GM12878 (cell line): Measurements from ENCODE around the gene ARID3B. TPM values are rescaled to one million over a fixed set of nuclear protein-coding genes. Genes with fewer than 3 reads are reported as not detected.

Source experiments
- BRCA1 ChIP-seq: IDR thresholded peaks from 2 replicates; pipeline ENCODE4 v1.6.1; 2011; ENCODE audit warnings: low read depth, low read length, improper control_type of control experiment
- DPF2 ChIP-seq: fragments of 450-650 bp; IDR thresholded peaks from 2 replicates; pipeline ENCODE4 v1.6.1; 2017; ENCODE audit warnings: mild to moderate bottlenecking
- GABPA ChIP-seq: IDR thresholded peaks from 2 replicates; pipeline ENCODE4 v1.6.1; 2014; ENCODE audit warnings: antibody characterized with exemption, low read depth, mild to moderate bottlenecking, inconsistent platforms
- HCFC1 ChIP-seq: fragments of 150-350 bp; IDR thresholded peaks from 2 replicates; pipeline ENCODE4 v1.6.1; 2014; ENCODE audit warnings: low read length
- IRF4 ChIP-seq: IDR thresholded peaks from 2 replicates; pipeline ENCODE4 v1.6.1; 2011; ENCODE audit warnings: low read depth, low read length
- MTA2 ChIP-seq: fragments of 450-650 bp; IDR thresholded peaks from 2 replicates; pipeline ENCODE4 v1.6.1; 2016; ENCODE audit warnings: low read depth, mild to moderate bottlenecking, moderate library complexity
- MXI1 ChIP-seq: fragments of 150-350 bp; IDR thresholded peaks from 2 replicates; pipeline ENCODE4 v1.6.1; 2011; ENCODE audit warnings: low read depth, mild to moderate bottlenecking, inconsistent platforms, low read length, improper control_type of control experiment
- RBBP5 ChIP-seq: fragments of 200-600 bp; sonication (generic); conservative IDR thresholded peaks from 2 replicates; pipeline ENCODE4 v1.6.1; 2016
- TCF7 ChIP-seq: IDR thresholded peaks from 2 replicates; pipeline ENCODE4 v1.6.1; 2014; ENCODE audit warnings: antibody characterized with exemption, borderline replicate concordance
- YBX1 ChIP-seq: fragments of 450-650 bp; IDR thresholded peaks from 2 replicates; pipeline ENCODE4 v1.6.1; 2016; ENCODE audit warnings: antibody characterized with exemption
- ZNF622 ChIP-seq: fragments of 450-650 bp; IDR thresholded peaks from 2 replicates; pipeline ENCODE4 v1.6.1; 2017; ENCODE audit warnings: mild to moderate bottlenecking, inconsistent platforms
- polyA plus RNA-seq, 11 experiments: library from polyadenylated mRNA; depleted of rRNA in 4 of 11; unstranded in 6 of 11; stranded (reverse) in 5 of 11; fragments of >200 nt; fragmentation: Nextera tagmentation in 4 of 11; fragmentation: Illumina TruSeq in 1 of 11; extraction: Ambion mirVana in 4 of 11; extraction: Trizol in 1 of 11; gene quantifications; 1 replicate in 1 of 11; 2 replicates in 10 of 11; pipeline versions ENCODE4 v1.2.1 to v1.2.3, GENCODE V29; 2011 to 2016; ENCODE audit warnings: inconsistent platforms in 2 of 11, missing spikeins in 2 of 11, low read depth in 1 of 11
- total RNA-seq, 4 experiments: library from RNA; depleted of rRNA in 3 of 4; stranded (reverse); fragments of >200 nt in 3 of 4; fragmentation: Illumina TruSeq in 1 of 4; extraction: Trizol in 1 of 4; gene quantifications; 2 replicates each; pipeline versions ENCODE4 v1.2.1 to v1.2.3, GENCODE V29; 2013 to 2021
- TF ChIP-seq, protein P1 (sequence below): fragments of 450-650 bp; IDR thresholded peaks from 2 replicates; pipeline ENCODE4 v1.6.1; 2016; ENCODE audit warnings: mild to moderate bottlenecking, moderate library complexity, borderline replicate concordance

The ARID3B gene
- total and polyA plus RNA-seq, 10 of the 15 experiments (the other 5 are each of a cell fraction or from before 2014, with no cell fraction given), result 1.1 to 33.4 (median 24.0) TPM

DNA sequence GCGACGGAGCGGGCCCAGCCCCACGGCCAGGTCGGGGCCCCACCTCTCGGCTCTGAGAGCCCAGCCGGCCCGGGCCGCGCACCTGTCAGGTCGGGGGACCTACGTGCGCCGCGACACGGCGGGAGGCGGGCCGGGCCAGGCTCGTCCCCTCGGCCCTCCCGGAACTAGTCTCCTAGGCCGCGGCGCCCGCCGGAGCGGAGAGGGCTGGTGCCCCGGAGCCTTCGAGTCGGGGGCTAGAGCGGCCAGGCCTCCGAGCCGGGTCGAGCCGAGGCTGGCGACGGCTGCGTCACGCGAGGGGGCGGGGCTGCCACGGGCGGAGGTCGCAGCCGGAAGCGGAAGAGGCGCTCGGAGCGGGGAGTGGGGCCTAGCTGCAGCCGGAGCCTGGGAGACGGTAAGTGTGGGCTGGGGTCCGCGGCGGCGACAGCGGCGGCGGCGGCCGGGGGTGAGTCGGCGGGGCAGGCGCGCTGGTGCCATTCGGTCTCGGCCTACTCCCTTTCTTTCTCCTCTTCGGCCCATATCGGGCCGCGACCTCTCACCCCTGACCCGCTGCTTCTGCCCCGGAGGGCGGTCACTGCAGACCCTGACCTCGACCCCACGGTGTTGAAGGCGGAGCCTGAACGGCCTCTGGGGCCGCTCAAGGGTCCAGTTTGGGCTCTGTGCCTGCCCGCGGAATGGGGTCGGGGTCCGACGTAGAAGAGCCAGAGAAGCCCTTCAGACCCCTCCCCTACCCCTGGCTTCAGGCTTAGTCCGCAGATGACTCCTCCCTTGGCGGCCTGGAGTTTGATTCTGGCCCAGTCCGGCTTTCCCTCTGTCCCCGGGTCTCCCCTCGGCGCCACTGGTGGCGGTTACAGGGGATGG lies 74.7 kb downstream of the ARID3B start, which contains the start of gene CLK3 (continued):
- TF ChIP-seq ZNF622, result no peak
- peak; percentile 83 for TF ChIP-seq HCFC1
- no peak for TF ChIP-seq YBX1
- no peak for TF ChIP-seq BRCA1
- peak; percentile 75 for TF ChIP-seq DPF2
- TF ChIP-seq TCF7, result no peak
- no peak for TF ChIP-seq MTA2
- peak; percentile 84 for TF ChIP-seq MXI1
- TF ChIP-seq, protein P1, sequence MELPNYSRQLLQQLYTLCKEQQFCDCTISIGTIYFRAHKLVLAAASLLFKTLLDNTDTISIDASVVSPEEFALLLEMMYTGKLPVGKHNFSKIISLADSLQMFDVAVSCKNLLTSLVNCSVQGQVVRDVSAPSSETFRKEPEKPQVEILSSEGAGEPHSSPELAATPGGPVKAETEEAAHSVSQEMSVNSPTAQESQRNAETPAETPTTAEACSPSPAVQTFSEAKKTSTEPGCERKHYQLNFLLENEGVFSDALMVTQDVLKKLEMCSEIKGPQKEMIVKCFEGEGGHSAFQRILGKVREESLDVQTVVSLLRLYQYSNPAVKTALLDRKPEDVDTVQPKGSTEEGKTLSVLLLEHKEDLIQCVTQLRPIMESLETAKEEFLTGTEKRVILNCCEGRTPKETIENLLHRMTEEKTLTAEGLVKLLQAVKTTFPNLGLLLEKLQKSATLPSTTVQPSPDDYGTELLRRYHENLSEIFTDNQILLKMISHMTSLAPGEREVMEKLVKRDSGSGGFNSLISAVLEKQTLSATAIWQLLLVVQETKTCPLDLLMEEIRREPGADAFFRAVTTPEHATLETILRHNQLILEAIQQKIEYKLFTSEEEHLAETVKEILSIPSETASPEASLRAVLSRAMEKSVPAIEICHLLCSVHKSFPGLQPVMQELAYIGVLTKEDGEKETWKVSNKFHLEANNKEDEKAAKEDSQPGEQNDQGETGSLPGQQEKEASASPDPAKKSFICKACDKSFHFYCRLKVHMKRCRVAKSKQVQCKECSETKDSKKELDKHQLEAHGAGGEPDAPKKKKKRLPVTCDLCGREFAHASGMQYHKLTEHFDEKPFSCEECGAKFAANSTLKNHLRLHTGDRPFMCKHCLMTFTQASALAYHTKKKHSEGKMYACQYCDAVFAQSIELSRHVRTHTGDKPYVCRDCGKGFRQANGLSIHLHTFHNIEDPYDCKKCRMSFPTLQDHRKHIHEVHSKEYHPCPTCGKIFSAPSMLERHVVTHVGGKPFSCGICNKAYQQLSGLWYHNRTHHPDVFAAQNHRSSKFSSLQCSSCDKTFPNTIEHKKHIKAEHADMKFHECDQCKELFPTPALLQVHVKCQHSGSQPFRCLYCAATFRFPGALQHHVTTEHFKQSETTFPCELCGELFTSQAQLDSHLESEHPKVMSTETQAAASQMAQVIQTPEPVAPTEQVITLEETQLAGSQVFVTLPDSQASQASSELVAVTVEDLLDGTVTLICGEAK, result peak; percentile 73
- TF ChIP-seq IRF4, result no peak
- TF ChIP-seq RBBP5, result no peak
- peak; percentile 79; the same call in 1 of the 2 replicates for TF ChIP-seq GABPA
